Muscle layer of duodenum (tissue), 2 donors: ENCODE results near the gene SAT1.

Experiments
- H3K27ac ChIP-seq: one replicate; pipeline ENCODE4 v1.7.0; 2013; ENCODE audit warnings: mild to moderate bottlenecking, low read length
- H3K27me3 ChIP-seq: one replicate; pipeline ENCODE4 v1.7.0; 2013; ENCODE audit warnings: low read depth, mild to moderate bottlenecking, control low read depth, low read length
- H3K36me3 ChIP-seq, 2 donors: one replicate each; pipeline ENCODE4 v1.7.0; 2013; ENCODE audit warnings: low read length in 2 of 2, control low read depth in 1 of 2, mild to moderate bottlenecking in 1 of 2; ENCODE audit not compliant: insufficient read depth in 2 of 2, control insufficient read depth in 1 of 2
- H3K4me1 ChIP-seq, 2 donors: one replicate each; pipeline ENCODE4 v1.7.0; 2013; ENCODE audit warnings: low read length in 2 of 2, mild to moderate bottlenecking in 2 of 2, control low read depth in 1 of 2, moderate library complexity in 1 of 2; ENCODE audit not compliant: insufficient read depth in 2 of 2, control insufficient read depth in 1 of 2
- H3K4me3 ChIP-seq, 2 donors: one replicate each; pipeline ENCODE4 v1.7.0; 2013; ENCODE audit warnings: low read length in 2 of 2, low read depth in 1 of 2, mild to moderate bottlenecking in 1 of 2
- H3K9me3 ChIP-seq, 2 donors: one replicate each; pipeline ENCODE4 v1.7.0; 2013; ENCODE audit warnings: low read length in 2 of 2, control low read depth in 1 of 2, mild to moderate bottlenecking in 1 of 2; ENCODE audit not compliant: control insufficient read depth in 1 of 2
- donor health status: healthy.

Gene SAT1

DNA sequence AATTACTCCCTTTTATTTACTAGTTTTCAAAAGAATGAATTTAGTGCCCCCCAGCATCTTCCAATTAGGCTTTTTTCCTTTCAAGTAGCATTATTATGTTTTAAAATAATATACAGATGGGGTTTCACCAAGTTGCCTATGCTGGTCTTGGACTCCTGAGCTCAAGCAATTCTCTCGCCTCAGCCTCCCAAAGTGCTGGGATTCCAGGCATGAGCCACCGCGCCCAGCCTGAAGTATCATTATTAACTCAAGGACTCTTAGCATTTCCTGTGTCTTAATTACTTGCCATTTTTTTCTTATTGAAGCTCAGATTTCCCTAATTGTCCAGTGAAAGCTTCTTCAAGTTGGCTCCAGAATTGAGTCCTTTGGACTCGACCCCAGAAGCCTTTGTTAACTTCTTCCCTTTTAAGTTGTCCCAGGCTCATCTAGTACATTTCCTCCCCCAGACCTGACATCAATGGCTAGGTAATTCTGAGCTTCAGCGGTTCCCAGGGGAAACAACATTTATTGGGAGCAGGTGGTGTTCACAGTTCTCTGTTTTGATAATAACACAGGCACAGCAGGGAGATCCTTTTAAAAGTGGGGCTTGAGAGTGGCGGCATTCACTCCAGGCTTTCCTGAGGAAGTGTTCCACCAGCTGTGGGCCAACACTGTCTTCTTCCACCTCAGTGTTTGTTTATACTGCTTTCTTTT, 10.0 kb downstream of the SAT1 start:
- H3K27ac ChIP-seq = no peak overlapping the region
- H3K9me3 ChIP-seq = no peaks in the 10 kb centered on the region
- H3K4me1 ChIP-seq = no peaks in the 10 kb centered on the region
- no peaks in the 10 kb centered on the region for H3K36me3 ChIP-seq
- no peak overlapping the region for H3K4me3 ChIP-seq
- H3K27me3 ChIP-seq = no peaks in the 10 kb centered on the region

DNA sequence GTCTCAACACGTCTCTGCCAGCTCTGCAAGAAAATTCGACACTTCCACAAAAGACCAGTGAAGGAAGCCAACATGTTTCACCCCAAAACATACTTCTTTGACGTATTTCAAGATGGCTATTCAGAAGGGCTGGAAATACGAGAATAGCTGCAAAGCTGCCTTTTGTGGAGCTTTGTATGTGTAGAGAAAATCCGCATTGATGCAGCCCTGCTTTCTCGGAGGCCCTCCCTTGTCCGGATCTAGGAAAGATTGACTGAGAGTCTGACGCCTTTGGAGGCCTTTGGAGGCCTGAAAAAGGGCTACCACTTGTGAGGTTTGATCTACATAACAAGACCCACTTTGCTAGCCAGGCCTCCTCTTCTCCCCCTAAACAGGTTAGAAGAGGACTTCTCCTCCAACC, 12.2 kb downstream of the SAT1 start:
- no peaks in the 10 kb centered on the region for H3K36me3 ChIP-seq
- H3K4me3 ChIP-seq = no peak overlapping the region
- H3K9me3 ChIP-seq = no peaks in the 10 kb centered on the region
- H3K27ac ChIP-seq = no peak overlapping the region
- H3K27me3 ChIP-seq = no peaks in the 10 kb centered on the region
- H3K4me1 ChIP-seq = no peaks in the 10 kb centered on the region

DNA sequence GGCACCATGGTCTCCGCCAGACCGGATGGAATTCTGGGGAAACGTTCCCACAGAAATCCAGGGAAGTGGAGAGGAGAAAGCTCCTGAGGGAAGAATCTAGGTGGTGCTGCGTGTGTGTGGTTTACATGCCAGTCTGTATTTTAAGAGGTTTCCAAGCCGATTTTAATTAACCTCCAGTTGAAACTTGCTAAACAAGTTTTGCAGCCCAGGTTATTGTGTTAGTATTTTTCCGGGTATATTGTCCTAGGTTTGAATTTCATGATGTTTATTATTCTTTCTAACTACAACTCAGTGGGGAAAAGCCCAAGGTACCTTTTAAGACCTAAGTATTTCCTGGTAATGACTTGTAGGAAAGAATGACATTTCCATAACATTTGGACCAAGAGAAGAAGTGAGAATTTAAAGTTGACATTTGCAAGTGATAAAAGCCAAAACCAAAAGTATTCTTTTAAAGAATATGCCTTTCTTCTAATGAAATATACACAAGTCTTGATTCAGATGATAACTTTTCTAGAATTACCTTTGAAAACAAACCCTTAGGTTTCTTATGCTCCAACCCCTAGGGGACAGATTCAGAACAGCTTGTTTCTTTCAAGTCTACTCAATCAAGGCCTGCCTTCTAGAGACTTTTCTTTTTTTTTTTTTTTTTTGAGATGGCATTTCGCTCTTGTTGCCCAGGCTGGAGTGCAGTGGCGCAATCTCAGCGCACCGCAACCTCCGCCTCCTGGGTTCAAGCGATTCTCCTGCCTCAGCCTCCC, 14.6 kb downstream of the SAT1 start:
- peak overlapping the region; percentile 20 for H3K27ac ChIP-seq
- no peaks in the 10 kb centered on the region for H3K4me1 ChIP-seq

DNA sequence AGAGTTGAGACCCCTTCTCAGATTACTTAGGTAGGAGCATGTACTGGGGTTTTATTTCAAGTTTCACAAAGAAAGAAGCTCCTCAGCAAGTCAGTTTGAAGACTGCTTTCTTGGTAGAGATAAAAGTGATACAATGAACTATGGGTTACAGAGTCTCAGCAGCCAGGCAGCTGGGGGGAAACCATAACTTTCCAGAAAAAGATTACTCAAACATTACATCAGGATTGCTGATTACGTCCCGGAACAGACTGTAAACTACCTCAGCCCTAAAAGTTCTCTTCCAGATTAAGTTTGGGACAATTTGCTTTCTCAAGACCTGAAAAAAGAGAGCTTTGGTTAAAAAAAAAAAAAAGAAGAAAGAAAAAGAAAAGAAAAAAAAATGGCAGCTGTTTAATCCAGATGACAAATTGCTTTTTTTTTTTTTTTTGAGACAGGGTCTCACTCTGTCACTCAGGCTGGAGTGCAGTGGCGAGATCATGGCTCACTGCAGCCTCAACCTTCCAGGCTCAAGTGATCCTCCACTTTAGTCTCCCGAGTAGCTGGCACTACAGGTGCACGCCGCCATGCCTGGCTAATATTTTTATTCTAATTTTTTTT, 16.6 kb downstream of the SAT1 start:
- no peaks in the 10 kb centered on the region for H3K9me3 ChIP-seq
- H3K4me3 ChIP-seq = no peak overlapping the region
- no peaks in the 10 kb centered on the region for H3K36me3 ChIP-seq
- no peaks in the 10 kb centered on the region for H3K27me3 ChIP-seq
- peaks cover 0 to 5% of the 10 kb centered on the region in 2 donors for H3K4me1 ChIP-seq
- H3K27ac ChIP-seq = no peak overlapping the region

More for the DNA sequence above, 14.6 kb downstream of the SAT1 start:
- no peaks in the 10 kb centered on the region for H3K27me3 ChIP-seq
- no peak overlapping the region for H3K4me3 ChIP-seq
- H3K9me3 ChIP-seq = no peaks in the 10 kb centered on the region
- no peaks in the 10 kb centered on the region for H3K36me3 ChIP-seq

DNA sequence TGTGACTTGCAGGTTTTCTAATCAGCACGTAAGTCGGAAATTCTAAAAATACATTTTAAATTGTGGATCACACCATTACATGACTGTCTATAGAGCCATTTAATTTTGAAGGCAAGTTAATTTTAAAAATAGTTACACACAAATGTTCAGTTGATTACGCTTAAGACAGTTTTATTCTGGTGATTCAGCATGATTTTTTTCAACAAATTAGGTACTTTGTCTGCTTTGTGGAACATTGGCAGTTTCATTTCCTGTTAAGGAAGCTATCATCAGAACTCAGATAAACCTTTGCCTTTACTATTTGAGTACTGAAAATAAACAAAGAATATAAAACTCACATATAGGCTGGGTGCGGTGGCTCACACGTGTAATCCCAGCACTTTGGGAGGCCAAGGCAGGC, 19.5 kb downstream of the SAT1 start:
- Histone ChIP-seq H3K27ac (no peak overlapping the region), H3K36me3 (no peaks in the 10 kb centered on the region), H3K9me3 (no peaks in the 10 kb centered on the region), H3K4me1 (peaks cover 0 to 5% of the 10 kb centered on the region in 2 donors), H3K4me3 (no peak overlapping the region), H3K27me3 (no peaks in the 10 kb centered on the region)

DNA sequence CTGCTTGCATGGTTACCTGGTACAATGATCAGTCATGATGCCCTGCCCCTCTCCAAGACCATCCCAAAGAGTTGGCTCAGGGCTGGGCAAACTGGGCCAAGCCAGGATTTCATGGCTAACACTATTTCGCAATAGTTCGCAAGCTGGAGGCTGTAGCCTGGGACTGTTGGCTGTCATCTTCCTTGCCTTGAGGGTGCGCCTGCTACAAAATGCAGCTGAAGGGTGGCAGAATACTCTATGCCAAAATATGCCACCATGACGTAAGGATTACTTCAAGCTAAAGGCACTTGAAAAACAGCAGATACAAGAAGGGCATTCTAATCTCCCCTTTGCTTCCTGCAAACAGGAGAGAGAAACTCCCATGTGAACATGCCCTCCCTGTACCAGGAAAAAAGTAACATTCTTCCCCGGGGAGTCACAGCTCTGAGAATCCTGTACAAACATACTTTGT, 21.0 kb downstream of the SAT1 start:
- Histone ChIP-seq H3K36me3 (no peaks in the 10 kb centered on the region), H3K27me3 (no peaks in the 10 kb centered on the region), H3K4me1 (peaks cover 0 to 5% of the 10 kb centered on the region in 2 donors), H3K9me3 (no peaks in the 10 kb centered on the region), H3K27ac (no peak overlapping the region), H3K4me3 (no peak overlapping the region)

DNA sequence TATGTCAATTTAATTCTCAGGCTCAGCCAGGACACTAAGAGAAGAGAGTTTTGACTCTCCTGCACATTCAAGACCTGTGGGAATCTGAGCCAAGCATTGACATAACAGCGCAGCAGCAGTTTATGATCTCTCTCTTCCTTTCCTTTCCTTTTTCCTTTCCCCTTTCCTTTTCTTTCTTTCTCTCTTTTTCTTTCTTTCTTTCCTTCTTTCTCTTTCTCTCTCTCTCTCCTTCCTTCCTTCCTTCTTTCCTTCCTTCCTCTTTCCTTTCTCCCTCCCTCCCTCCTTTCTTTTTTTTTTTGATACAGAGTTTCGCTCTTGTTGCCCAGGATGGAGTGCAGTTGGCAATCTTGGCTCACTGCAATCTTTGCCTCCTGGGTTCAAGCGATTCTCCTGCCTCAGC, 21.6 kb downstream of the SAT1 start:
- Histone ChIP-seq H3K36me3 (no peaks in the 10 kb centered on the region), H3K4me1 (peaks cover 0 to 5% of the 10 kb centered on the region in 2 donors), H3K27ac (no peak overlapping the region), H3K4me3 (no peak overlapping the region), H3K9me3 (no peaks in the 10 kb centered on the region), H3K27me3 (no peaks in the 10 kb centered on the region)

DNA sequence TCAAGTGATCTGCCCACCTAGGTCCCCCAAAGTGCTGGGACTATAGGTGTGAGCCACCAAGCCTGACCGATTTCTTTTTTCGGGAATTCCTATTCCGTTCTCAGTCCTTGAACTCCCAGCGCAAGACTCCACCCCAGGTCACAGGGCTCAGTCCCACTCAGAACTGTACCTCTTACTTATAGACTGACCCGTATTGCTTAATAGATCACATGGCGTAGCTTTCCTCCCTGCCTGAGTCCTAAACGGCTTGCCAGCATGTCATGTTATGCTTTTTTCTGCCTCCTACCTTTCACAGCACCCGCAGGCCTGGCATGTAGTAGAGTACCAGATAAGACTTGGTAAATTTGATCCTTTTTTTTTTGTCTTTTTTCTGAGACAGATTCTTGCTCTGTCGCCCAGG, 22.4 kb downstream of the SAT1 start:
- H3K4me1 ChIP-seq = peaks cover 0 to 5% of the 10 kb centered on the region in 2 donors
- no peak overlapping the region for H3K4me3 ChIP-seq
- H3K9me3 ChIP-seq = no peaks in the 10 kb centered on the region
- H3K27ac ChIP-seq = no peak overlapping the region
- no peaks in the 10 kb centered on the region for H3K36me3 ChIP-seq
- no peaks in the 10 kb centered on the region for H3K27me3 ChIP-seq

DNA sequence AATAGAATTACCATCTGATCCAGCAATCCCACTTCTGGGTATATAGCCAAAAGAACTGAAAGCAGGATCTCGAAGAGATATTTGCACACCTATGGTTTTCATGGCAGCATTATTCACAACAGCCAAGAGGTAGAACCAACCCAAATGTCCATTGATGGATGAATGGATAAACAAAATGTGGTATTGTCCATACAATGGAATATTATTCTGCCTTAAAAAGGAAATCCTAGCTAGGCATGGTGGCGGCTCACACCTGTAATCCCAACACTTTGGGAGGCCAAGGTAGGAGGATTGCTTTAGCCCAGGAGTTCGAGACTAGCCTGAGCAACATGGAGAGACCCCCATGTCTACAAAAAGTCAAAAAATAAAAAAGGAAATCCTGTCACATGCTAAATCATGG, 27.3 kb downstream of the SAT1 start:
- Histone ChIP-seq H3K27ac (no peak overlapping the region), H3K4me3 (no peak overlapping the region), H3K27me3 (no peaks in the 10 kb centered on the region), H3K36me3 (no peaks in the 10 kb centered on the region), H3K9me3 (no peaks in the 10 kb centered on the region), H3K4me1 (no peaks in the 10 kb centered on the region)

GRCh38 chrX:23811108-23811651, 28.2 kb downstream of the SAT1 start:
- Histone ChIP-seq H3K9me3 (no peaks in the 10 kb centered on the region), H3K36me3 (no peaks in the 10 kb centered on the region), H3K27ac (peak overlapping the region; percentile 31), H3K4me1 (no peaks in the 10 kb centered on the region), H3K4me3 (no peak overlapping the region), H3K27me3 (no peaks in the 10 kb centered on the region)

DNA sequence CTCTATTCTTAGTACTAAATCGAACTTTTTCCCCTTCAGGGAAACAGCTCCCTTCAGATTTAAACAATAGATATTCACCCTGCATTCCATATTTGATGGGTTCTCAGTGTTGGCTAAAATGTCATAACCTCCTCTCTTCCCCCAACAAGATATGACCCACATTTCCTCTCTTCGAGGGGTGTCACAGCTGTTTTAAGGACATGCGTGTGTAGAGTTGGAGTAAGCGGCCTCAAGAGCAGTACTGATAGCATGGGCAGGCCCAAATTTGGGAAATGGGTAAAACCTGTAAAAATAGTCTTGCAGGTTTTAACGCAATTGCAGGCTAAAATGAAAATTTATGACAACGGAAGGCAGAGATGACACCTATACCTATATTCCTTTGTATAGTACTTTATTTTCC, 28.7 kb downstream of the SAT1 start:
- no peaks in the 10 kb centered on the region for H3K27me3 ChIP-seq
- H3K36me3 ChIP-seq = no peaks in the 10 kb centered on the region
- H3K4me1 ChIP-seq = no peaks in the 10 kb centered on the region
- peak overlapping the region; percentile 31 for H3K27ac ChIP-seq
- H3K9me3 ChIP-seq = no peaks in the 10 kb centered on the region
- no peak overlapping the region for H3K4me3 ChIP-seq
